HFF-Myc (cell line): ENCODE results near the gene MATK.

Source experiments
- DNase-seq: peaks from one replicate; pipeline ENCODE4 v3.0.0-alpha.2; 2011; ENCODE audit warnings: low read depth; ENCODE audit errors: extremely low read depth
- H3K4me3 ChIP-seq: replicated peaks from 2 replicates; pipeline ENCODE4 v1.5.1; 2011; ENCODE audit warnings: low read depth, mild to moderate bottlenecking, control low read depth, low read length
- TF ChIP-seq, protein P1 (sequence below): IDR thresholded peaks from 2 replicates; pipeline ENCODE4 v1.5.1; 2012; ENCODE audit warnings: mild to moderate bottlenecking, low read depth, low read length, control low read depth; ENCODE audit errors: missing control alignments

MATK gene

DNA sequence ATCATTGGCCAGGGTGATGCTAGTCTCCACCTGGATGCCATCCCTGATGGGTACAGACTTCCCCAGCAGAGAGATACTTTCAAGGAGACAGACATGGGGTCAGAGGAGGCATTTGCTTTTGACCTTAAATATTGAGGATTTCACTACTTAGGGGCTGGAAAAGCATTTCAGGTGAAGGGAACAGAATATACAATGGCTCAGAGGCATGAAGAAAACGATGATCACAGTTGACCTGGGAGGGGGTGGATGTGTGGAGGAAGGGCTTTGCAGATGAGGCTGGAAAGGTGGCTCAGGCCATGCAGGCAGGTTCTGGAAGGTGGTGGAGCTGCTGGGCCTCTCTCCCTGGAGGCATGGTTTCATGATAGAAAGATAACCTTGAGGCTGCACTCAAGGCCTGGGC, 3.9 kb downstream of the MATK start:
- no peak for DNase-seq
- TF ChIP-seq, protein P1, sequence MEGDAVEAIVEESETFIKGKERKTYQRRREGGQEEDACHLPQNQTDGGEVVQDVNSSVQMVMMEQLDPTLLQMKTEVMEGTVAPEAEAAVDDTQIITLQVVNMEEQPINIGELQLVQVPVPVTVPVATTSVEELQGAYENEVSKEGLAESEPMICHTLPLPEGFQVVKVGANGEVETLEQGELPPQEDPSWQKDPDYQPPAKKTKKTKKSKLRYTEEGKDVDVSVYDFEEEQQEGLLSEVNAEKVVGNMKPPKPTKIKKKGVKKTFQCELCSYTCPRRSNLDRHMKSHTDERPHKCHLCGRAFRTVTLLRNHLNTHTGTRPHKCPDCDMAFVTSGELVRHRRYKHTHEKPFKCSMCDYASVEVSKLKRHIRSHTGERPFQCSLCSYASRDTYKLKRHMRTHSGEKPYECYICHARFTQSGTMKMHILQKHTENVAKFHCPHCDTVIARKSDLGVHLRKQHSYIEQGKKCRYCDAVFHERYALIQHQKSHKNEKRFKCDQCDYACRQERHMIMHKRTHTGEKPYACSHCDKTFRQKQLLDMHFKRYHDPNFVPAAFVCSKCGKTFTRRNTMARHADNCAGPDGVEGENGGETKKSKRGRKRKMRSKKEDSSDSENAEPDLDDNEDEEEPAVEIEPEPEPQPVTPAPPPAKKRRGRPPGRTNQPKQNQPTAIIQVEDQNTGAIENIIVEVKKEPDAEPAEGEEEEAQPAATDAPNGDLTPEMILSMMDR = no peak
- no peak overlapping the region for H3K4me3 ChIP-seq

DNA sequence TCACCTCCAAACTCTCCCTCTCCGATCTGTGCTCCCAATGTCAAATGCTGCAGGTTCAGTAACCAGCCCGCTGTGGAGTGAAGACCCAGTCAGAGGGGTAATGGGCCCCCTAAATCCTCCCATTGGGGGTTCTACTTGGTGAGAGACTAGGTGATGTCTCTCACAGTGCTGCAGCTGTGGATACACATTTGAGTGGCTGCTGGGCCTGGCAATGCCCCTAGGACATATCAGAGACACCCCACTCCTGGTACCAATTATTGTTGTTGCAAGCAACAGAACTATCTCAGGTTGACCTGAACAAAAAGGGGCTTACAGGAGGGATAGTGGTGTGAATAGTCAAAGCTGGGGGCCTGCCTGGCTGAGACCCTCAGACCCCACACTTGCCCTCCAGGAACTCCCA, 4.6 kb downstream of the MATK start:
- DNase-seq = no peak
- TF ChIP-seq, protein P1 = no peak
- no peak overlapping the region for H3K4me3 ChIP-seq

DNA sequence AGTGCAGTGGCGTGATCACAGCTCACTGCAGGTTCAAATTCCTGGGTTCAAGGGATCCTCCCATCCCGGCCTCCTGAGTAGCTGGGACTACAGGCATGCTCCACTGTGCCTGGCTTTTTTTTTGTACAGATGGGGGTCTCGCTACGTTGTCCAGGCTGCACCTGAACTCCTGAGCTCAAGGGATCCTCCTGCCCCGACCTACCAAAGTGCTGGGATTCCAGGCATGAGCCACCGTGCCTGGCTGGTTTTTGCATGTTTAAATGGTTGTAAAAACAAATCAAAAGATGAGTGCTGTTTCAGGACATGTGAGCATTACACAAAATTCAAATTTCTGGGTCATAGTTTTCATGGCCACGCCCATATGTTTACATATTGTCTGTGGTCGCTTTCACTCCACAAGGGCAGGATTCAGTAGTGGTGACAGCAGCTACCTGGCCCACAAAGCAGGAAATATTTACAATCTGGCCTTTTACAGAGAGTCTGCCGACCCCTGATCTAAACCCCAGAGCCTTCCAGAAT, 5.3 kb downstream of the MATK start:
- TF ChIP-seq, protein P1 = no peak
- DNase-seq = no peak
- no peak overlapping the region for H3K4me3 ChIP-seq

DNA sequence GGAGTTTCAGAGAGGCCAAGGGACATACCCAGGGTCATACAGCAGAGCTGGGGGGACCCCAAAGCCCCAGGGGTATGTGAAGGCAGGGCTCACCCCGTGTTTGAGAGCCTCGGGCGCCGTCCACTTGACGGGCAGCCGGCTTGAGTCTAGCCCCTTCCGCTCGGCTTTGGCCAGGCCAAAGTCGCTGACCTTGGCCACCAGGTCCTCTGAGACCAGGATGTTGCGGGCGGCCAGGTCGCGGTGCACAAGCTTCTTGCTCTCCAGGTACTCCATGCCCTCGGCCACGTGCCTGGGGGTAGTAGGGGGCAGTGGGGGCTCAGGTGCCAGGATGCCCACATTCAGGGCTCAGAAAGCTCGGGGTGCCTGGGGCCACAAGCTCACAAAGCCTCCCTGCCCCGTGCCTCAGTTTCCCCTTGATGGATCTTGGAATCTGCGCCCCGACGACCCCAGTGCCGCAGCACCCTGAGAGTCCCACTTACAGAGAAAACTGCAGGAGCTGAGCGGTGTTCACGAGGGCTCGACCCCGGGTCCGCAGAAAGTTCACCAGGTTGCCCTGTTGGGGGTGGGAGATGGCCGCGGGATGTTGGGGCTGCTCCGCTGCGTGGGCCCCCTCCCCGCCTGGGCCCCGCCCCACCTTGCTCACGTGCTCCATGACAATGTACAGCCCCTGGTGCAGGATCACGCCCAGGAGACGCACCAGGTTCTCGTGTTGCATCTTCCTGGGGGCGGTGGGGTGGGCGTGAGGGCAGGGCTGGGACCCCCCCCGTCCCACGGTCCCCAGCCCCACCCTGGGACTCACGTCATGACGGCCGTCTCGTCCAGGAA, 7.1 kb downstream of the MATK start:
- no peak overlapping the region for H3K4me3 ChIP-seq
- TF ChIP-seq, protein P1 = no peak
- DNase-seq = no peak

DNA sequence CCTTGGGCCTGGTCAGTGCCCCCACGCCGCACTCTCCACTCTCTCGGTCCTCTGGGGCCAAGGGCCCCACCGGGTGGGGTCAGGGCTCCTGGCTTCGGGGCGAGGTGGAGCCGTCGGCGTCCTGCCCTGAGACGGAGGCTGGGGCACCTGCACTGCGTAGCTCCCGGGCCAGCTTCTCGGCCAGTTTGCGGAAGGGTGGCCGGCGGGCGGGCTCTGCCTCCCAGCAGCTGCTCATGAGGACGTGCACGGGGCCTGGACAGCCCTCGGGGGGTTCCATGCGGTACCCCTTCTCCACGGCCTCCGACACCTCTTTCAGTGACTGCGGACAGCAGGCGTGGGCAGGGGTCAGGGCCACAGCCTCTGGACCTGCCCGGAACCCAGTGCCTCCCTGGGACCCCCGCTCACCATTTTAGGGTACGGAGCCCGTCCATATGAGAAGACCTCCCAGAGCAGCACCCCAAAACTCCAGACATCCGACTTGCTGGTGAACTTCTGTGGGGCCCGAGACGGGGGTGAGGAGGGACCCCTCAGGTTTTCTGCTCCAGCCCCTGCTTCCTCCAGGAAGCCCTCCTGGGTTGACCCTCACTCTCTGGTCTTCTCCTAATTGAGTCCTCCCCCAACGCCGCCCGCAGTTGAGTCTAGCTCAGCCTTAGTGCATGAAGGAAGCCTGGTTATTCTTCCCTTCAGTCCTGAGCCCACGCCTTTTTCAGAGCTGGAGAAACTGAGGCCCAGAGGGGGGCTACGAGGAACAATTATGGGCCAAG, 7.9 kb downstream of the MATK start:
- DNase-seq = no peak
- H3K4me3 ChIP-seq = no peak overlapping the region
- TF ChIP-seq, protein P1 = no peak

DNA sequence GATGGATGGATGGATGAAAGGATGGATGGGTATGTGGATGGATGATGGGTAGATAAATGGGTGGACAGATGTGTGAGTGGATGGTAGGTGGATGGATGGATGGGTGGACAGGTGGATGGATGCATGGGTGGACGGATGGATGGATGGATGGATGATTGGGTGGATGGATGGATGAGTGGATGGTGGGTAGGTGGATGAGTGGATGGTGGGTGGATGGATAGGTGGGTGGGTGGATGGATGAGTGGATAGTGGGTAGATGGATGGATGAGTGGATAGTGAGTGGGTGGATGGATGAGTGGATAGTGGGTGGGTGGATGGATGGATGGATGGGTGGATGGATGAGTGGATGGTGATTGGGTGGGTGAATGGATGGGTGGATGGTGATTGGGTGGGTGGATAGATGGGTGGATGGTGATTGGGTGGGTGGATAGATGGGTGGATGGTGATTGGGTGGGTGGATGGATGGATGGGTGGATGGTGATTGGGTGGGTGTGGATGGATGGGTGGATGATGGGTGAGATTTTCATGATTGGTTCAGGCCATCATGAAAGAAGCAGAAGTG, 9.6 kb downstream of the MATK start:
- TF ChIP-seq, protein P1 = no peak
- DNase-seq = no peak
- H3K4me3 ChIP-seq = no peak overlapping the region
